ENCODE results near the gene NMNAT2. TPM values are rescaled to one million over a fixed set of nuclear protein-coding genes. Genes with fewer than 3 reads are reported as not detected.

NMNAT2 gene
- total and polyA plus RNA-seq, 2 of the 13 experiments (the other 11 are each of a cell fraction or from before 2014, with no cell fraction given), result not detected

GRCh38 chr1:183300395-183300794, 117.8 kb downstream of the NMNAT2 start:
- H3K9ac ChIP-seq (ENCODE audit: insufficient read depth, low read depth, low read length), result no peak overlapping the region
- intact Hi-C loops (cut with micrococcal nuclease; ENCODE audit: unreplicated experiment) (no loop called here), in situ Hi-C loops (cut with HindIII; ENCODE audit: extremely low pct_ligation_motif_present, low pct_unique_long_range_greater_than_20kb) (no loop called here)
- no peaks in the 10 kb centered on the region for H3K4me1 ChIP-seq (ENCODE audit: insufficient read depth, low read length)
- H3K79me2 ChIP-seq (ENCODE audit: insufficient read depth, low read length), result no peaks in the 10 kb centered on the region
- H3K4me2 ChIP-seq (ENCODE audit: low read depth, low read length), result no peak overlapping the region
- H2AFZ ChIP-seq (ENCODE audit: low read length), result no peak overlapping the region
- POLR2A ChIA-PET, result no interaction called here
- peaks cover 0 to 21% of the 10 kb centered on the region in 2 experiments; a peak in 4 of 5 replicates for H3K27me3 ChIP-seq (ENCODE audit: control insufficient read depth in 1 of 2, insufficient read depth in 2 of 2, low read length in 2 of 2)
- CTCF ChIA-PET (ENCODE audit: low intra/inter-chr PET ratio, low total read pairs), result no interaction called here
- ATAC-seq, result no peak
- H3K27ac ChIP-seq (ENCODE audit: extremely low read length, insufficient read depth, low read length), result no peak overlapping the region
- TF ChIP-seq TCF7L2 (IDR thresholded peaks at IDR 0.05; ENCODE audit: low read depth, low read length), result no peak
- no peak for TF ChIP-seq ZNF597 (CRISPR knock-in tag; IDR thresholded peaks at IDR 0.05)
- DNase-seq (ENCODE audit: low spot score), result no peak
- no peaks in the 10 kb centered on the region for H4K20me1 ChIP-seq (ENCODE audit: insufficient read depth, low read length)
- no peaks in the 10 kb centered on the region for H3K36me3 ChIP-seq (replicated peaks in 1 of 2; ENCODE audit: control insufficient read depth in 1 of 2, insufficient read depth in 2 of 2, low read length in 2 of 2)
- H3K4me3 ChIP-seq (replicated peaks in 1 of 3; ENCODE audit: insufficient read depth in 1 of 3, low read depth in 2 of 3, low read length in 3 of 3), result no peak overlapping the region
- H3K9me3 ChIP-seq (ENCODE audit: low read length), result no peaks in the 10 kb centered on the region
- no peak for FAIRE-seq
- no TSS peak for BruUV-seq (replicated peaks)

GRCh38 chr1:183296782-183297181, 121.4 kb downstream of the NMNAT2 start:
- intact Hi-C loops (cut with micrococcal nuclease; ENCODE audit: unreplicated experiment), result no loop called here
- TF ChIP-seq THRA (CRISPR knock-in tag; IDR thresholded peaks at IDR 0.05; ENCODE audit: borderline replicate concordance) (no peak), TBP (CRISPR knock-in tag; IDR thresholded peaks at IDR 0.05) (no peak), PHF8 (CRISPR knock-in tag; IDR thresholded peaks at IDR 0.05) (no peak), KAT2B (IDR thresholded peaks at IDR 0.05; ENCODE audit: borderline replicate concordance, low read depth, low read length) (no peak), ZNF230 (CRISPR knock-in tag; IDR thresholded peaks at IDR 0.05) (no peak), ZNF646 (CRISPR knock-in tag; IDR thresholded peaks at IDR 0.05) (no peak), ZMYM4 (CRISPR knock-in tag; IDR thresholded peaks at IDR 0.05) (no peak)

More at GRCh38 chr1:183296782-183297181, 121.4 kb downstream of the NMNAT2 start:
- no peaks in the 10 kb centered on the region for H3K4me1 ChIP-seq (ENCODE audit: insufficient read depth, low read length)
- DNase-seq (ENCODE audit: low spot score) (no peak), ATAC-seq (no peak), FAIRE-seq (no peak)
- H4K20me1 ChIP-seq (ENCODE audit: insufficient read depth, low read length), result no peaks in the 10 kb centered on the region
- no peak overlapping the region for H3K4me3 ChIP-seq (replicated peaks in 1 of 3; ENCODE audit: insufficient read depth in 1 of 3, low read depth in 2 of 3, low read length in 3 of 3)
- in situ Hi-C loops (cut with HindIII; ENCODE audit: extremely low pct_ligation_motif_present, low pct_unique_long_range_greater_than_20kb), result loop anchor here (25.0 kb wide), 1 partner anchor 266 kb away; no protein-coding TSS in a partner anchor
- H3K79me2 ChIP-seq (ENCODE audit: insufficient read depth, low read length), result no peaks in the 10 kb centered on the region
- no peak overlapping the region for H3K9ac ChIP-seq (ENCODE audit: insufficient read depth, low read depth, low read length)
- H2AFZ ChIP-seq (ENCODE audit: low read length), result no peak overlapping the region
- H3K27ac ChIP-seq (ENCODE audit: extremely low read length, insufficient read depth, low read length), result no peak overlapping the region
- WGBS (ENCODE audit: low lambda C conversion rate), result 57% methylated on average over 4 of the region's 4 CpGs
- no peaks in the 10 kb centered on the region for H3K36me3 ChIP-seq (replicated peaks in 1 of 2; ENCODE audit: control insufficient read depth in 1 of 2, insufficient read depth in 2 of 2, low read length in 2 of 2)
- peaks cover 0 to 4% of the 10 kb centered on the region in 2 experiments; a peak in 3 of 5 replicates for H3K27me3 ChIP-seq (ENCODE audit: control insufficient read depth in 1 of 2, insufficient read depth in 2 of 2, low read length in 2 of 2)
- ChIA-PET POLR2A (no interaction called here), CTCF (ENCODE audit: low intra/inter-chr PET ratio, low total read pairs) (no interaction called here)
- no TSS peak for BruUV-seq (replicated peaks)
- H3K9me3 ChIP-seq (ENCODE audit: low read length), result no peaks in the 10 kb centered on the region
- H3K4me2 ChIP-seq (ENCODE audit: low read depth, low read length), result no peak overlapping the region

All from HepG2 (cell line).